HG02571 (cell line): Measurements from ENCODE around the gene PRPF40A.

ENCODE experiments used
- ATAC-seq: cut with Tn5 transposase; IDR thresholded peaks from one replicate; pipeline ENCODE4 v1.9.1; 2021; ENCODE audit warnings: mild to moderate bottlenecking, moderate library complexity; ENCODE audit not compliant: unreplicated experiment

PRPF40A gene

DNA sequence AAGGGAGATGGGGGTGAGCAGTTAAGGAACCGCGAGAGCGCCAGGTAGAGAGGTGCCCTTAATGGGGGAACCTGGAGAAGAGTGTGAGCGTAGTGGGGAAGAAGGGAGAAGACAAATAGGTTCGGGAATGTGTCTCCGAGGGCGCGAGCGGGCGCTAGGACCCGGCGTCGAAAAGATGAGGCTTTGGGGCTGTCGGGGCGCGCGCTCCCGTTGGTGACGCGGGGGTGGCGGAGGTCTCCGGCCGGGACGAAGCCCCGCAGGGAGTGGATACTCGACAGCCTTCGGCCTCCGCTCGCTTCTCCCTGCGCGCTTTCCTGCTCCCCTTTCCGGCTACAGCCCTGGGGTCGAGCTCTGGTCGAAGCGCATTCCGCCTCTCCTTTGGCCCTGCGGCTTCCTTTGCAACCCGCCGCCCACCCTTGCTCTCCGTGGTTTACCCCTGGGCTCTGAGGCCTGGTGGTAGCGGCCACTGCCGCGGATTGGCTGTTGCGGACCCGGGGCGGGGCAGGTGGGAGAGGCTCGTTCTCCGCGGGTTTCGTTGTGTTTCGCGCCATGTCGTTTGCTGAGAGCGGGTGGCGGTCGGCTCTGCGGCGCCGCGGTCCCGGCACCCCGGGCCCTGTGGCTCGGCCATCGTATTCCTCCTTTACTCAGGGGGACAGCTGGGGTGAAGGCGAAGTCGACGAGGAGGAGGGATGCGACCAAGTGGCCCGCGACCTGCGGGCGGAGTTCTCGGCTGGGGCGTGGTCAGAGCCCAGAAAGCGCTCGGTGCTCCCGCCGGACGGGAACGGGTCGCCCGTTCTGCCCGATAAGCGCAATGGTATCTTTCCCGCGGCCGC is 1.0 kb upstream of the PRPF40A start, which contains the start of gene ARL6IP6:
Gene ARL6IP6 (plus strand): TSS at position 545 of the 833 bp plus-strand sequence. CDS start 5 bp downstream, at position 550.
- peak; percentile 71 for ATAC-seq

DNA sequence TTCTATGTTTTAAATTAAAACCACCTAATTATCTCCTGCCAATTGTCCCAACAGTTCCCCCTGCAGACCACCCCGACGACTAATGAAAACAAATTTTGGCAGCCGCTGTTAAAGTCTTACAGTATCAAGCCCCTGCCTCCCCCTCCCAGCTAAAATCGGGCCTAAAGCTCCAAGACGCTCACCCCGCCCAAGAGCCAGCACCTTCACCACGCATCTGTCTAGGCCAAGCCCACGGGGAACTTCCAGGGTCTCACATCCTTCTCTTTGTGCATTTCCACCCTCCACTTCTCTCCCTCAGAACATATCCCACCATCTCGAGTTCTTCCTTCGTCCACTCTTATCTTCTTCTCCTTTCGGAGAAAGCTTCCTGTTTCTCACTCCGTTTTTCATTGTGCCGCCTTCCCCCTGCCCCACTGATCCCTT is 445 bp downstream of the PRPF40A start:
- no peak for ATAC-seq

DNA sequence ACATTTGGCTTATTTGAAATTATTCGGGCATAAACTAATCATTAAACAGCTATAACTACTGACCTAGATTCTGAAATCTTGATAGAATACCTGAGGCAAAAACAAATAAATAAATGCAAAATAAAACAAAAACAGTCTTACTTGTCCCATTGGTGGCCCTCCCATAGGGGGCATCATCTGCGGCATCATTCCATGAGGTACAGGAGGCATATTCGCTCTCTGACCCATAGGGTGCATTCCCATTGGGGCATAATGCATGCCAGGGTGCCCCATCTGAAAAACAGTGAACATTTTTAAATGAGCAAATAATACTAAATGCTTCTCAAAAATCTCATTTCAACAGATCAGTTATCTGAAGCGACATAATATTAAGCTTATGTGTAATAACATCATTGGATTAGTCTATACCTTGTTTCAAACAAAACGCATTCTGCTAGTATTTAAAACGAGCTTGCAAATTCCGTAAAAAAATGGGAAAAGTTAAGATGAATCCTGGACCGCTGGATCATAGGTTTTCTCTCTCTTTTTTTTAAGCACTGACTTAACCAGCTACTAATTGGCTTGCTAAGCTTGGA is 1.3 kb downstream of the PRPF40A start:
- ATAC-seq = no peak

DNA sequence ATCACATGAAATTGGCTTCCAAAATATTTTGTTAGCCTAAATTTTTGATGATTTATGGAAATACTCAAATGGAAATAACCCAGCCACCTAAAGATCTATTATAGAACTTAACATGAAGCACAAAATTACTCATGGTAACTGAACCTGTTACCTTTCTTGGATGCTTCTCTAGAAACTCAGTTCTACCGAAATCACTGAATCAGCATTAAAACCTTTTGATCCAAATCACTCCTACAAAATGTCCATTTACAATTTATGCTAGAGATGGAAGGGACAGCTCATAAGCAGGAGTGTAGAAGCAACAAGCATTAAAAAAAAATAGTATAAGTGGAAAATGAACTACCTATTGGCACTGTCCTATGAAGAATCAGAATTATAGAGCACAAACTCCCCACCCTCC is 2.1 kb downstream of the PRPF40A start:
- ATAC-seq = no peak

DNA sequence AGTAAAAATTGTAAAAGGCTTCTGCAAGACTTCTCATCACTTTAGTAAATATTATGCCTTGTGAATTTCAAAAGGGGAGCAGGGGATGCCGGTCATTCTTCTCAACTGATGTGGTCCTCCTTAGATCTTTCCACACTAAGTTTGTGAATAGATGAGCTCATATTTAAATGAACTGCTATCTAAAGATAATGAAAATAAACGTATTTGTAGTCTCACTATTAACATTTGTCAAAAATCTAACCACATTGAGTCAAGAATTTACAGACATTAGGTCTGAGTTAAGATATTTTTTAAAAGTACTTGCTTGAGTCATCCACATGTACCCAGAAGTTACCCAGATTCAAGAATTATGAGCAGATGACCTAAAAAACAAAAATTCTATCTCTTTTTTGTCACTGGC is 6.5 kb downstream of the PRPF40A start:
- no peak for ATAC-seq

DNA sequence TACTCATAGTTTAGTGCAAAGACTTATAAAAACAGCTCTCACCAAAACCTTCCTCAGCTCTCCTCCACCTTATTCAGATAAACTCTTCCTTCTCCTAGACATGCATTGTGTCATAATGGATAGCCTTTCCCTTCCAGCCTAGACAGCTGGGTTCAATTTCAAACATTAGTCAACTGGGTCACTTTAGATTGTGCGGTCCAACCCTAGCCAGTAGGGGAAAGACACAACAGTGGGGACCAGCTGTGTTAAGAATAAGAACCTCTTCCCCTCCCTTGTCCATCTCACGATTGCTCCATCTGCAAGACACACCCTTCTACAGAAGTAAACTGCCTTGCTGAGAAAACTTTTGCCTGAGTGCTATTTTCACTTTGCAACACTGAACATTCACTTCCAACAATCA is 8.5 kb downstream of the PRPF40A start:
- no peak for ATAC-seq

DNA sequence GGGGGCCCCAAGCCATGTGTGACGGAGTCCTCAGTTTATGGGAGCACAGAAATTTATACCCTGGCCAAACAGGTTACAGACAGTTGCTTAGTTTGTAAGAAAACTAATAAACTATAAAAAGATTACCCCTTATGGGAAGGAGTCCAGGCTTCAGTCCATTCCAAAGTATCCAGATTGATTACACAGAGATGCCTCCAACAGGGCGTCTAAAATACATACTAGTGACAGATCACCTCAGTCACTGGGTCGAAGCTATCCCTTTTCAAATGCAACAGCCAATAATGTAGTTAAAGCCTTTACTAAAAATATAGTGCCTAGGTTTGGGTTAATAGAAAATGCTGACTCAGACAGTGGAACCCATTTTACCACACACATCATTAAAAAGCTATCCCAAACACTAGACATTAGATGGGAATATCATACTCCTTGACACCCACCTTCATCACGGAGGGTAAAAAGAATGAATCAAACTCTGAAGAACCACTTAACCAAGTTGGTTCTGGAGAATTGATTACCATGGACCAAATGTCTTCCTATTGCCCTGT is 10.7 kb downstream of the PRPF40A start:
- no peak for ATAC-seq

DNA sequence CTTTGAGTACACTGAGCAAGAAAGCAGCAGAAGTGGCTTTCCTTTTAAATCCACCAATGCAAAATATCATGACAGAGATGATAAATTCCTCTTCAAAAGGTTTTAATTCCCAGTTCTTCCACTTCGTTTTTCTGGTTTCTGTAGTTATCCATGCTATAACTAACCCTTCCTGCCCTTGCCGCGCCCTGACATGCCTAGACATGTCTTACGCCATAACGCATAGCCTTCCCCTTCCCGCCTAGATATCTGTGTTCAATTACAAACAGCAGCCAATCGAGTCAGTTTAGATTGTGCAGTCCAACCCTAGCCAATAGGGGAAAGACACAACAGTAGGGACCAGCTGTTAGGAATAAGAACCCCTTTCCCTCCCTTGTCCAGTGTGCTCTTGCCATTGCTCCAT is 16.1 kb downstream of the PRPF40A start:
- no peak for ATAC-seq

DNA sequence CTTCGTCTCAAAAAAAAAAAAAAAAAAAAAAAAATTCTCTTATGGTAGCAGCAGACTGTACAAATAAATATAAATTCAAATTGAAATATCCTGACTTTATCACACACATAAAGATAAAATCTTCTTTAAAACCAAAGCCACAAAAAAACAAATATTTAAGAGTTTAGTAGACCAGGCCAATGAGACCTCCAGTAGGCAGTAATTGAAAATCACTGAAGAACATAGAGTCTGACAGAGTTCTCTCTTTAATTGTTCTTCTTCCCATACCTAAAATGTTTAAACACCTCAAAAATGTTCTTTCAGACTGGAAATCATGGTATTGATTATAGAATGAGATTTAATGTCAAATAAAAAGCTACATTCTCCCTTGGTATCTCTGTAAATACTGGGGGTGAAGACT is 20.8 kb downstream of the PRPF40A start:
- no peak for ATAC-seq

DNA sequence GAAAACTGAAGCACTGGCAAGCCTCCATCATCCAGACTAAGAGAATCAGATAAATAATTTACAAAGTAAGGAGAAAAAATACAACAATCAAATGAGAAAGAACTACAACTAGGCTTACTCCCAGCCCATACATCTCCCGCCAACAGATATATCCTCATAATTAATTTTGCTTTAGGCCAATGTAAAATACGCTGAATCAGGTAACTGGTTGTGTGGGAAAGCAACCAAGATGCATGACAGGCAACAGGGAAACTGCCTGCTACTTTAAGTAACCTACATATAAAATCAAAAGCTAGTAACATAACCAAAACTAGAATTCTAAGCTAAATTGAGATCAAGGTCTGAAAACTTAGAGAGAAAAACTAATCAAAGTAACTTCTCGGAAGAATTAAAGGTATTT is 21.5 kb downstream of the PRPF40A start:
- no peak for ATAC-seq

DNA sequence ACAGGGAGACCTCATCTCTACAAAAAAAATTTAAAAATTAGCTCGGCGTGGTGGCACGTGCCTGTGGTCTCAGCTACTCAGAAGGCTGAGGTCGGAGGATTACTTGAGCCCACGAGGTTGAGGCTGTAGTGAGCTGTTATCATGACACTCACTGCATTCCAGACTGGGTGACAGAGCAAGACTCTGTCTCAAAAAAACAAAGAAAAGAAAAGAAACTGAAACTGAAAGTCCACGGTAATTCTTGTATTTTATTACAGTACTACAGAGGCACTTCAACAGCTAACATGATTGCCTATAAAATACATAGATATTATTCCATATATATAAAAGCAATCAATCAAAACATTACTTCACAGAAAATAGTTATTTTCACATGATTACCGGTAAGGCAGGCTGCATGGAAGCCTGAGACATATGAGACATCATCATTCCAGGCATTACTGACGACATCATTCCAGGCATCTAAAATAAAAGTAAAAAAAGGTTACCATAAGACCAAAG is 23.1 kb downstream of the PRPF40A start:
- ATAC-seq = peak; percentile 64

DNA sequence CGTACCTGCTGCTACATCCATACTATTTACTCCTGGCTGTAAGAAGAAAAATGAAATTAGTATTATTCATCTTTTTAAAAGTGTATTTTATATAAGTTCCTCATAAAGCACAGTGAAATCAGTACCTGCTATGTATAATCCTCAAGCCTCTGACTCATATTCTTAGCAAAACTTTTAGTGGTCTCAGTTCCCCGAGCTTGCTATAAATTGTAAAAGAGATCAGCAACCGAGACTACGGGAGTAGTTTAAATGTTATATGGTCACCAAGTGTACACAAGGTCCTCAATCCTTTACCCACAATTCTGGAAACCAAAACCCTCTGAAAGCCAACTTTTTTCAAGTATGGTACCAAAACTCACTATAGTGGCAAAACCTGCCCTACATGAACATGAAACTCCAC is 24.2 kb downstream of the PRPF40A start:
- ATAC-seq = peak; percentile 79

DNA sequence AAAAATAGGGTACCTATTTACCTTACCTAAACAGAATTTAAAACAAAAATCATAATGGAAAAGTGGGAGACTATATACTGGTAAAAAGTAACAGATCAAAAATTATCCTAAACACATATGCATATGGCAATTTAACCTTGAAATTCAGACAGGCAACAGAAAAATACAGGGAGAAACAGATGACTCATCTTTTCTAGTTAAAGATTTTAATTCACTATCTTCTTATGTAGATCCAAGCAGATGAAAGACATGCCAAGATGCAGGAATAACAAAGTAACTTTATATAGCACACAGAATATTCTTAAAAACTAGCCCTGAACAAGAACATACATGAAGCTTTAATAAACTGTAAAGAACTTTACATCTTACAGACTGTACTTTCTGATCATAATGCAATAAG is 30.9 kb downstream of the PRPF40A start:
- ATAC-seq = no peak

DNA sequence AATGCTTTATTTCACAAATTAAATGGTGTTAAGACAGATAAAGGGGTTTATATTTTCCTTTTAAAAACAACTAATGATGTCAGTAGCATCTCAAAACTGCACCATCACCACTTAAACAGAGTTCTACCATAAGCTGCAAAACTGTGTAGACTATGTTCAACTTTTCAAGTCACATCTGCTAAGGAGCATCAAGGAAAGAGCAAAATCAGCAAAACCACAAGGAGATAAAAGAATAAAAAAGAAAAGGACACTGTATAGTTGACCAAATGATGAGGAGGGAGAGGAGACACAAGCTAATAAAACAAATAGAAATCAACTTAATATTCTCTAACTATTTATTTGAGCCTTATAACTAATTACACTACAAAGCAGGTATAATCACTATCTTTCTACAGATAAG is 33.9 kb downstream of the PRPF40A start:
- ATAC-seq = no peak

DNA sequence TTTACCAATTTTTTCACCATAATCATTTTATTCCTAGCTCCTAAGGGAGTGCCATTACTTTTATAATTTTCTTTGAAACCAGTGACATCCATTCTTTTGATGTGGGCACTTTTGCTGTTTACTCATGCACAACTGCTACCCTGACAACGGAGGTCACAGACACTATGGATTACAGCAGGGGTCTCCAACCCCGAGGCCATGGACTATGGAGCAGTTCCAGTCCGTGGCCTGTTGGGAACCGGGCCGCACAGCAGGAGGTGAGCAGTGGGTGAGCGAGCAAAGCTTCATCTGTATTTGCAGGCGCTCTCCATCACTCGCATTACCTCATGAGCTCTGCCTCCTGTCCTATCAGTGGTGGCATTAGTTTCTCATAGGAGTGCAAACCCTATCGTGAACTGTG is 34.6 kb downstream of the PRPF40A start:
- ATAC-seq = no peak

DNA sequence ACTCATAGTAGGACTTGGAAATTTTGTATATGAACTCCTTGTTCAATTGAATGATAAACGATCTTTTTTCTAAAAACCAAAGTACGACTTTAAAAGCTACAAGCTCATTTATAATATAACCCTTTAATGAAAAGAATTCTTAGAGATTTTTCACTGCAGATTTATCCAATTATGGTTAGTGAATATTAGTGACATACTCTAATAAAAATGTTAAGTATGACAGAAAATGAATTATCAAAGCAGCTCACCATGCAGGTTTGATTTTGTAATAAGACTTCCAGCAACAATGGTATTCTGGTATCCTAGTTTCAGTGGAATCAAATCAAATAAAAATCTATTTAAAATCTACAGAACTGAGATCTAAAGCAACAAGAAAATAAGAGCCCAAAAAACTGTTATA is 38.5 kb downstream of the PRPF40A start:
- no peak for ATAC-seq

DNA sequence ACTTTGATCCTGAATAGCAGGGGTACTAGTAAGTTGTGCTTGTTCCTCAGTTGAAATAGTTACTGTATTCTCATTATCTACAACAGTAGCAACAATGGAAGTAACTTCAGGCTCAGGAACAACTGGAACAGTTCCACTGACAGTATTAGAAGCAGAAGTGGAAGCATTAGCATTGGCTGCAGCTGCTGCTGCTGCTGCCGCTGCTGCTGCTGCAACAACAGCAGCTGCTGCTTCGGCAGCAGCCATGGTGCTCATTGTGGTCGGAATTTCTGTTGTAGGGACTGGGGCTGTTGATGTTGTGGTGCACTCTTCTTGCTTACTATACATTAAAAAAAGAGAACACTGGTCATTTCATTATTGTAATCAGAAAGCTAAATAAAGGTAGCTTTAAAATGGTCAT is 40.8 kb downstream of the PRPF40A start:
- no peak for ATAC-seq

DNA sequence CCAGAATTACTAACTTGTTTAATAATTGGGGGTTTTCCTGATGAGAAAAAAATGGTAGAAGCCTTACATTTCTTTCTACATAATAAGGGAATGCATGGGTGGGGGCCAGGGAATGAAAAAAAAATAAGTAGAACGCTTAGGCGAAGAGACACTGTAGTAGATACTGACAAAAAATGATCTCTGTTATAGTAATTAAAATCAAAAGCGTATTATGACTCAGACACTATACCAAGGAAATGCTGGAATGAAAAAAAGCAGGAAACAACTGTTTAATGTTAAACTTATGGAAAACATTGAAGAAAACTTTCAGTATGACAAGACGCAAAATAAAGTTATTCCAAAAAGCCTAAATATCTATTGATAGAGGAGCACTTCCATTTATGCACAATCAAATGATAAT is 42.9 kb downstream of the PRPF40A start:
- ATAC-seq = no peak

DNA sequence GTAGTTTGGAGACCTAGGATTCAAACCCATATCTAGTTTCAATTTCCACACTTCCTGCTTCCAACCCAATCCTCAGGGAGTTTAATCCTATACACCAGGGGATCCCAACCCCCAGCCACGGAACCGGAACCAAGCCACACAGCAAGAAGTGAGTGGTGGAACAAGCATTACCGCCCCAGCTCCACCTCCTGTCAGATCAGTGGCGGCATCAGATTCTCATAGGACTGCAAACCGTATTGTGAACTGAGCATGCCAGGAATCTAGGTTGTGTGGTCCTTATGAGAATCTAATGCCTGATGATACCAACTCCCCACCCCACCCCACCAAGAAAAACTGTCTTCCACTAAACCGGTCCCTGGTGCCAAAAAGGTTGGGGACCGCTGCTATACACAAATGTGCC is 52.5 kb downstream of the PRPF40A start:
- ATAC-seq = no peak

DNA sequence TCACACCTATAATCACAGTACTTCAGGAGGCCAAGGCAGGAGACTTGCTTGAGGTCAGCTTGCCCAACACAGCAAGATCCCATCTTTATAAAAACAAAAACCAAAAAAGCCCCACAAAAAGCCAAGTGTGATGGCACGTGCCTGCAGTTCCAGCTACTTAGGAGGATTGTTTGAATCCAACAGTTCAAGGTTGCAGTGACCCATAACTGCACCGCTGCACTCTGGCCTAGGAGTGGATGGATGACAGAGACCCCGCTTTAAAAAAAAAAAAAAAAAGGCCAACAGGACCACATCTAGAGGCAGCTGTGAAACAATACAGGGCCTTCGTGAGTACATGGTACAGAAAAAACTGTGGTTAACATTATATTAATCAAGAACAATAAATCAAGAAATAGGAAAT is 56.2 kb downstream of the PRPF40A start:
- no peak for ATAC-seq

DNA sequence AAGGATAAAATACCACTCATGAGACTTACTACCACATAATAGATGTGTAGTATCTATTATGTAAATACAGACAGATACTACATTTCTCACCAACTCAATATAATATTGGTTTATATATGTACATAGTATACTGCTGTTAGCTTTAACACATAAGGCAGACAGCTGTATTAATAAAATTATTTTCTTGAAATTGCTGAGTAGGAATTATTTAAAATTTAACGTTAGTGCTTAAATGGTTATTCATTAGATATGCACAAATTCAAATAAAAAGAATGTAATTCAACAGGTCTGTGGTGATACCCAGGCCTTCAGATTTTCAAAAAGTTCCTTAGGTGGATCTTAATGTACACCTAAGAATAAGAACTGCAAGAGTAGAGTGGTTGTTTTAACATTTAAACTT is 59.0 kb downstream of the PRPF40A start:
- no peak for ATAC-seq

DNA sequence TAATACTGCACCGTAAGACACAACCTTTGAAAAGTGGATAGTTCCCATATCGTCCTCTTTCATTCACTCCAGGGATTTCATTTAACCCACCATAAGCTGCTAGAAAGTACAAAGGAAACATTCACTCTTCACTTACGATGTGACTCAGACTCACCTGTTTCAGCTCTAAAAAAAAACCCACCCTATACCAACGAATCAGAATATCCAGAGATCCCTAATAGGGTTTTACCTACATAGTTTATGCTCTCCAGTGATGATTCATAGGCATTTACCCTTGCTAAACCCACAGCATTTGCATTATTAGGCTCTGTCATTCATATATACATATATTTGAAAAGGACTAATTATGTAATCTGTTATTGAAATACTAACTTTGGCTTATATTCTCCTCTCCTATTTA is 60.2 kb downstream of the PRPF40A start:
- ATAC-seq = peak; percentile 68
